SH-SY5Y (cell line): Measurements from ENCODE around the gene POU2AF1.

Experiments used
- GATA2 ChIP-seq: IDR thresholded peaks from 2 replicates; pipeline ENCODE4 v1.6.1; 2011; ENCODE audit warnings: mild to moderate bottlenecking, low read depth, low read length
- GATA3 ChIP-seq: IDR thresholded peaks from 2 replicates; pipeline ENCODE4 v1.6.1; 2011; ENCODE audit warnings: low read depth, mild to moderate bottlenecking, low read length, moderate library complexity

The POU2AF1 gene

GRCh38 chr11:111414936-111415335, 35.9 kb upstream of the POU2AF1 start:
- no peak for TF ChIP-seq GATA3
- no peak for TF ChIP-seq GATA2

GRCh38 chr11:111414267-111414931, 35.3 kb upstream of the POU2AF1 start:
- TF ChIP-seq GATA3 (no peak), GATA2 (no peak)

- TF ChIP-seq GATA3 (no peak), GATA2 (no peak)
Observed at GRCh38 chr11:111413849-111414248, 34.8 kb upstream of the POU2AF1 start.

GRCh38 chr11:111412293-111412692, 33.2 kb upstream of the POU2AF1 start:
- TF ChIP-seq GATA2 (no peak), GATA3 (no peak)

- no peak for TF ChIP-seq GATA3
- no peak for TF ChIP-seq GATA2
Observed at GRCh38 chr11:111411456-111411855, 32.4 kb upstream of the POU2AF1 start.

GRCh38 chr11:111410951-111411350, 31.9 kb upstream of the POU2AF1 start:
- TF ChIP-seq GATA3: no peak
- no peak for TF ChIP-seq GATA2

GRCh38 chr11:111409915-111410314, 30.8 kb upstream of the POU2AF1 start:
- no peak for TF ChIP-seq GATA2
- TF ChIP-seq GATA3: no peak

GRCh38 chr11:111408789-111409727, 30.0 kb upstream of the POU2AF1 start:
- TF ChIP-seq GATA2: no peak
- no peak for TF ChIP-seq GATA3

- TF ChIP-seq GATA2 (no peak), GATA3 (no peak)
Observed at GRCh38 chr11:111407652-111408051, 28.6 kb upstream of the POU2AF1 start.

- TF ChIP-seq GATA2 (no peak), GATA3 (no peak)
Observed at GRCh38 chr11:111406589-111406988, 27.5 kb upstream of the POU2AF1 start.

GRCh38 chr11:111406091-111406490, 27.0 kb upstream of the POU2AF1 start:
- no peak for TF ChIP-seq GATA2
- TF ChIP-seq GATA3: no peak

GRCh38 chr11:111405551-111405950, 26.5 kb upstream of the POU2AF1 start:
- TF ChIP-seq GATA3: no peak
- TF ChIP-seq GATA2: no peak

GRCh38 chr11:111403051-111403726, 24.1 kb upstream of the POU2AF1 start:
- TF ChIP-seq GATA3 (no peak), GATA2 (no peak)

GRCh38 chr11:111402411-111402810, 23.3 kb upstream of the POU2AF1 start:
- TF ChIP-seq GATA2 (no peak), GATA3 (no peak)
